OCI-LY1 (cell line): ENCODE results near the gene FYB1.

Experiments used
- EZH2 ChIP-seq: fragments of 200-600 bp; sonication (generic), shearing (Covaris generic); IDR thresholded peaks from 2 replicates; pipeline ENCODE4 v1.8.0; 2017; ENCODE audit warnings: borderline replicate concordance, mixed run types, mild to moderate bottlenecking, antibody characterized with exemption, low read length, moderate library complexity, mixed read lengths
- TF ChIP-seq, protein P1 (sequence below): fragments of 200-600 bp; sonication (generic), shearing (Covaris generic); IDR thresholded peaks from 2 replicates; pipeline ENCODE4 v1.5.1; 2017; ENCODE audit warnings: mild to moderate bottlenecking, antibody characterized with exemption, low read length, moderate library complexity, mixed read lengths

DNA sequence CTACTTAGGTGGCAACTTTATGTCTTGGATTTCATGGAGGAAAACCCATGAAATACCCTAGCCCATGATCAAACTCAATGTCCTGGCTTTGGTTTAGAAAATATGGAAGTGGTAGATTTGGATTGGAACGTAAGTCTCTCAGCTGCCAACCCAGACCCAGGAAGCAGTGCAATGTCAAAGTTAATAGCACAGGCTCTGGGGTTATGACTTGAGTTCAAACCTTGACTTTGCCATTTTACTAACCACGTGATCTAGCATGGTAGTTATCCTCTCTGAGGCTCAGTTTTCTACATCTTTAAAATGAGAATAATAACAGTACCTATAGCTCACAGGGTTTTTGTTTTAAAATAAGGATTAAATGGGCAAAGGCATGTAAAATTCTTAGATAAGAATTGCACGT is 13.8 kb downstream of the FYB1 start:
- TF ChIP-seq EZH2 = no peak
- TF ChIP-seq, protein P1, sequence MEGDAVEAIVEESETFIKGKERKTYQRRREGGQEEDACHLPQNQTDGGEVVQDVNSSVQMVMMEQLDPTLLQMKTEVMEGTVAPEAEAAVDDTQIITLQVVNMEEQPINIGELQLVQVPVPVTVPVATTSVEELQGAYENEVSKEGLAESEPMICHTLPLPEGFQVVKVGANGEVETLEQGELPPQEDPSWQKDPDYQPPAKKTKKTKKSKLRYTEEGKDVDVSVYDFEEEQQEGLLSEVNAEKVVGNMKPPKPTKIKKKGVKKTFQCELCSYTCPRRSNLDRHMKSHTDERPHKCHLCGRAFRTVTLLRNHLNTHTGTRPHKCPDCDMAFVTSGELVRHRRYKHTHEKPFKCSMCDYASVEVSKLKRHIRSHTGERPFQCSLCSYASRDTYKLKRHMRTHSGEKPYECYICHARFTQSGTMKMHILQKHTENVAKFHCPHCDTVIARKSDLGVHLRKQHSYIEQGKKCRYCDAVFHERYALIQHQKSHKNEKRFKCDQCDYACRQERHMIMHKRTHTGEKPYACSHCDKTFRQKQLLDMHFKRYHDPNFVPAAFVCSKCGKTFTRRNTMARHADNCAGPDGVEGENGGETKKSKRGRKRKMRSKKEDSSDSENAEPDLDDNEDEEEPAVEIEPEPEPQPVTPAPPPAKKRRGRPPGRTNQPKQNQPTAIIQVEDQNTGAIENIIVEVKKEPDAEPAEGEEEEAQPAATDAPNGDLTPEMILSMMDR = no peak
